GM18526 (cell line): ENCODE measurements around the gene FAM170B.

Experiments used
- POLR2A ChIP-seq: IDR thresholded peaks from 3 replicates; pipeline ENCODE4 v1.6.1; 2011; ENCODE audit not compliant: insufficient read length; ENCODE audit errors: extremely low read depth

The FAM170B gene

DNA sequence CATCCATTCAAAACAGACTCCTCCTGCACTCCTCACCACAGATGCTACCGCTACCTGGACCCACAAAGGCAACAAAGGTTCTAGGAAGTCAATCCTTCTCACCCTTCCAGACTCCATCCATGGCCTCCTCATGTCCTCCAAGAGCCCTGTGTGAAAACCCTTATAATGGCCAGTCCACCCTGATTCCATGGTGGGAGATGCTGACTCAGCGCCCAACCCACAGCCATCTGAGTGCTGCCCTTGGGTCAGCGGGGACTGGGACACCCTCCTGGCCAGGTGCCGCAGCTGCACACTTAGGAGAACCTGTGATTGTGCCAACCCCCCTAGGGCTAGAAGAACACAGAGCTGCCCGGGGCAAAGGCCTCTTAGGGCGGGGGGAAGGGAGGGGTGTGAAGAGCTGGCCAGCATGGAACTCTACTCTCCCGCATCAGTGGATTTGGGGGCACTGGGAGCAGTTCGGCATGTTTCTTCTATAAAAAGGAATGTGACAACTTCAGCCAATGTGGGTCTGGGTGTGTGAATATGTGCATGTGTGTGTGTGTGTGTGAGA lies 29.0 kb upstream of the FAM170B start:
- TF ChIP-seq POLR2A: no peak

DNA sequence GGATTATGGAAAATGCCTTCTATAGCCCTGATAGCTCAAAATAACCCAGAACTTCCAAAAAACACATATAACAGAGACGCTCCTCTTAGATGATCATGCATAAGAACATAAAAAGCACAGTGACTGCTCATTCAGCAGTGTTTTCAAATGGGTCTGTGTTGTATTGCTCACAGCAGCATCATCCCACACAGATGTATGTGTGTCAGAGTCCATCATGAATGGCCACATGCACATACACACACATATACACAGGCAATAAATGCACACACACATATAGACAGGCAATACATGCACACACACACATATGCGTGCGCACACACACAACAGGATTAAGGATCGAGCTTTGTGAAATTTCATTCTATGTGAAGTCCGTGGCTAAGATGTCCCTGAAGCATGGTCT lies 28.2 kb upstream of the FAM170B start:
- TF ChIP-seq POLR2A: no peak

DNA sequence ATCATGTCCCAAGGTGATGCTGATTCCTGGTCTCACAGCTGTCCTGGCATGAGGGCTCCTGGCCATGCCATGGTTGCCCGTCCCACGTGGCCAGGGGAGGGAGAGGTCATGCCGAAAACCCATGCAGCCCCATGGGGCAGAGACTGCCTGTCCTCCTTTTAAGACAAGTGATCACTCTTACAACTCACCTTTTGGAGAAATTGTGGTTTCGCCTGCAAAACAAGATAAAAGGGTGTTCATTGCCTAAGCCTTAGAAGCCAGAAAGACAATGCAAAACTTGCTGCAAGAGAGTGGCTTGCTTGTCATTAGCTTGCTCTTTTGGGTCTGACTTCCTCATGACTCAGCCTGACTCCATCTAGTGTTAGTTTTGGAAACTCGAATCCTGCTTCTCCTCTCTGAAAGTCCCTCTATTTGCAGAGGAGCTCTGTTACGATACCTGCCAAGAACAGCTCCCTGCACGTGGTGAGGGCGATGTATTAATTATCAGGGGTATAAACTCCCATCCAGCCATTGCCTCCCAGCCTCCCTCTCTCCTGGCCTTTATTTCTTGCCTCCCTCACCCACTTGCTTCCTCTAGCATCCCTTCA lies 27.7 kb upstream of the FAM170B start:
- TF ChIP-seq POLR2A: no peak

DNA sequence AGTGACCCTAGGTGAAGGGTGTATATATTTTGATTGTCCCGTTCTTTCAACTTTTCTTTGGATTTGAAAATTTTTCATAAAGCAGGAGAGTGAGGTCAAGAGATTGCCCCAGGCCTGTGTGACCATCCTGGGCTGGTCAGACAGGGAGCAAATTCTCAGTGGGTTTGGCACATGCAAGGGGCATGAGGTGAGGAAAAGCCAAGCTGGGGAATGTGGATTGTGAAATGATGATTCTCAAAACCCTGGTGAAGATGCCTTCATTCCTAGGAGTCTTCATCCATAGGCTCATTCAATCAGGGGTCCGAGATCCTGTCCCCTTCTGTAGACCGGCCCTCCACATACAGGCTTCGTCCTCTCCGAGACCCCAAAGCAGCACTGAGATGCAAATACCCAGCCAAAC lies 27.0 kb upstream of the FAM170B start:
- no peak for TF ChIP-seq POLR2A

DNA sequence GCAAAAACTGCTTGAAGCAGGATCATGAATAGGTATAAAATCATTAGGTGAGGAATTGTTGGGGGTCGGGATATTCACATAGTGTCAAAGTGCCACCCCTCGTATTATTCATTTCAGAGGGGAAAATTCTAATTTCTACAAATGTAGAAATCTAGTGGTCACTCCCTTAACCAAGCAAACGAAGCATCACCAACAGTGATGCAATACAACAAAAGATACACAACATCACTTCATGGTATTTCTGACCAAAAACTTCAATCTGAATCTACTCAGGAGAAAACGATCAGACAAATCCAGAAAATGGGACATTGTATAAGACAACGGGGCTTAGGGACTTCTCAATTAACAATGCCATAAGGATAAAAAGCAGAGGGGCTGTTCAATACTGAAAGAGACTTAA lies 26.3 kb upstream of the FAM170B start:
- no peak for TF ChIP-seq POLR2A

DNA sequence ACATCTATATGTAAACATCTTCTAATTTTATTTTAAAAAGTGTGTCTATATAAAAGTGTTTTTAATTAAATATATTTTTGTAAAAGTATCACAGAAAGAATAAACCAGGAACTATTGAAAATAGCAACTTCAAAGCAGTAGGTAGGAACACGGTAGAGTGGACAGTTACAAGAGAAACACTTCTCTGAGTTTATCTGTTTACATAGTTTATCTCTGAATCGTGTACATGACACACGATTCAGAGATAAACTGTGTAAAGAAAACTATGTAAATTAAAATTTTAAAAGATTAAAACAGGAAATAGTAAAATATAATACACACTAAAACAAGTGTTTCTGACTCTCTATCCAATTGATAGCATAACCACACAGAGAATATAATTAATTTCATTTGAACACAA lies 25.1 kb upstream of the FAM170B start:
- TF ChIP-seq POLR2A: no peak

DNA sequence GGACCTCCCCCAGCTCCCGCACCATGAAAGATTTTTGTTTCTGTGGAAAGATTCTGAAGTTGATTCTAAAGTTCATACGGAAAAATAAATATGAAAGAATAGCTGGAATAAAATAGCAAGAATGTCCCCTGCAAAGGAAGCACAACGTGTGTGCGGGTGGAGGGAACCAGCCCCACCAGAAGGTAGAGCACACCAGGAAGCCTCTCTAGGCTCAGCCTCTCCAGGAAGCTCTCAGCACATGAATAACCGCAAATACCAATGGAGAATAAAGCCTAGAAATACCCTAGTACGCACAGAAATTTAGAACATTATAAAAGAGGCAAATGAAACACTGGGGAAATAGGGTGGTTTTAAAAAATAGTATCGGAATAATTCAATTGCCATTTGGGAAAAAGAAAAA lies 24.6 kb upstream of the FAM170B start:
- no peak for TF ChIP-seq POLR2A

DNA sequence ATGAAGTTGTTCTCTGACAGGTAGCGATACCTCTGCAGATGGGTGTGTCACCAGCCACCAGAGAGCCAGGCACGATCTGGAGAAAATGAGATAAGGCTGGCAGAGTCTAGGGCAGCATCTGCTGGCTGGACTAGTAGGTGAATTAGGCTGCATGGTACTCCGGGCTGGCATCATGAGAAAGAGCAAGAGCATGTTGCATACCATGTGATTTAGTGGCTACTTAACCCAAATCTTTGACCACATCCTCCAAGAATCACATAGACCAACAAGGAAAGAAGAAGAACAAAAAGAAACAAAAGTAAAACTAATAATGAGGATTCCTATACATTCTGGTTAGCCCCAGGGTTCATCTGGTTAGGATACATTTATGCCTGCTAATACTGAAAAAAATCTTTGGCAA lies 23.4 kb upstream of the FAM170B start:
- TF ChIP-seq POLR2A: no peak

DNA sequence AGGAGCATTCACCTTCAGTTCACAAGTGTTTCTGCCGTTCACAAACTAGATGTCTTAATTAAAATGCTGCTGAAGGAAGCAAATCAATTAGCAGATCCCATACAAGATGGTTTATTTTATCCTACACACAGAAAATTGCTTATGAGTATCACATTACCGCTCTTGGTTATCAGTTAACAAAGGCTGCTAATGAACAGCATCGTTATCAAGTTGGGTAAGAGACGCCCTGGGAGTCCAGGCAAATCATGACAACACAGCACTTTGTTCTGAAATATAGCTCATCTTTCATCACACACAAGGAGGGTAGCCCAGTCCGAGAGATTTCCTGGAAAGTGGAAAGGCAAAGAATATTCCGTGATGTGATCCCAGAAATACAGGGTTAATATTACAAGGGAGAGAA lies 20.8 kb upstream of the FAM170B start:
- no peak for TF ChIP-seq POLR2A

DNA sequence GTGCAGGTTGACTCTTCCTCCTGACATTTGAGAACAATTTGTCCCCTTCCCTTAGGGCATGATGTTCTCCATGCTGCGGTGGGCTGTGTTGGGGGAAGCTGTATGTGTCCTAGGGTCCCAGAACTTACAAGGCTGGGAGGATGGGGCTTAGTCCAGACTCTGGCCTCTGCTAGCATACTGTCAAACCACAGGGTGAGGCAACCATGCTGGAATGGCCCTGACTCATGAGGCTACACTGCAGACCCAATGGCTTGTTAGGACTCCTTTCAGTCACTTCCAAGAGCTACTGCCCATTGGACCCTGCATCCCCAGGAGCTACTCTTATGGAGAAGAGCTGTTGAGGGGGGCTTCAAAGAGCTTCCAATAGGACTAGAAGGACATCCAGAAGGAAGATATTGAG lies 20.1 kb upstream of the FAM170B start:
- no peak for TF ChIP-seq POLR2A

DNA sequence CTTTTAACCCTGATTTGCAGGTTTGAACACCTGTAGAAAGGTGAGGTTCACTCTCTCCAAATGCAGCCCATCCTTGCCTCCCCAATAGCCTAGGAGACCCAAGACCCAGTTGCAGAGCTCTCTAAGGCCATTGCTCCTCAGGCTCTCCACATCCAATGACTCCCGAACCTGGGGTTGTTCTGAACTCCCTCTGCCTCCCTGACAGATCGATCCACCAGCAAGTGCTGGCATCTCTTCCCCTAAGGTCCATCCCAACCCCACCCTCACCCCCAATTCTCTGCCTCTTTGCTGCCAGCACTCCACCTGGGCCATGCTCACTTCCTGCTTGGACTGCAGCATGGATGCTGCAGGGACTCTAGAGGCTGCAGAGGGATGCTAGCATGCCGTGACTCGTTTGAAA lies 19.3 kb upstream of the FAM170B start:
- no peak for TF ChIP-seq POLR2A

DNA sequence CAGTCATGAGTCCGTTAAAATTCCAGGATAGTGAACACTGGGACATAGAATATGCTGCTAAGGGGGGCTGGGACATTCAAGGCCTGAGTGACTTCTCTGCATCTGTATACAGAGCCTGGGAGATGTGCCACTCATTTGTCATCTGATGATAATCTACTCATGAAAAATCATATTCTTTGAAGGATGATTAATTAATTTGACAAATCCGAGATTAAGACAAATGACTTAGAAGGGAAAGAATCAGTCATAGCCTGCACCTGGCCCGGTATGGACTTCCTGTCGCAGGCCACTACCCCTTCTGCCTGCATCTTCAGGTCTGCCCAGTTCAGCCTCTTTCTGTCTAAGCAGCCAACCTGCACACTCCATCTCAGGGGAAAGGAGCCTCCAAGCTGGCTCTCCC lies 18.8 kb upstream of the FAM170B start:
- no peak for TF ChIP-seq POLR2A

DNA sequence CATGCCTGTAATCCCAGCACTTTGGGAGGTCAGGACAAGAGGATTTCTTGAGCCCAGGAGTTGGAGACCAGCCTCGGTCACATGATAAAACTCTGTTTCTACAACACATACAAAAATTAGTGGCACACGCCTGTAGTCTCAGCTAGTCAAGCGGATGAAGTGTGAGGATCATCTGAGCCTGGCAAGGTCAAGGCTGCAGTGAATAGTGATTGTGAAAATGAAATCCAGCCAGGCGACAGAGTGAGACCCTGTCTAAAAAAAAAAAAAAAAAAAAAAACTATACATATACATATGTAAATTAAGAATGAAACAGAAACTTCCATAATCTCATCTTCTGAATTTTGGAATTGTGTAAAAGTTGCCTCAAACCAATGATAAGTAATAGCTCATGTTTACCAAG lies 18.2 kb upstream of the FAM170B start:
- no peak for TF ChIP-seq POLR2A

DNA sequence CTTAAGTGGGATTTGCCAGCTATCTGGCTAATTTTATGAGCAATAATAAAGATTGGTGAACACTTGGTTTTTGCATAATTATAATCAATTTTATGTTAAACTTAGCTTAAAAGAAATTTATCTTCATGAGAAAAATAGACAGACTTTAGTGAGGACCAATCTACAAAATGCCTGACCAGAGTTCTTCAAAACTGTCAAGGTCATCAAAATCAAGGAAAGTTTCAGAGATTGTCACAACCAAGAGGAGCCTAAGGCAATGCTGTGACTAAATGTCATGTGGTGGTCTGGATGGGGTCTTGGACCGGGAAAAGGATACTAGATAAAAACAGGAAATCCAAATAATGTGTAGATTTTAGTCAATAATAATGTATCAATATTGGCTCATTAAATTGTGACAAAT lies 17.7 kb upstream of the FAM170B start:
- TF ChIP-seq POLR2A: no peak

DNA sequence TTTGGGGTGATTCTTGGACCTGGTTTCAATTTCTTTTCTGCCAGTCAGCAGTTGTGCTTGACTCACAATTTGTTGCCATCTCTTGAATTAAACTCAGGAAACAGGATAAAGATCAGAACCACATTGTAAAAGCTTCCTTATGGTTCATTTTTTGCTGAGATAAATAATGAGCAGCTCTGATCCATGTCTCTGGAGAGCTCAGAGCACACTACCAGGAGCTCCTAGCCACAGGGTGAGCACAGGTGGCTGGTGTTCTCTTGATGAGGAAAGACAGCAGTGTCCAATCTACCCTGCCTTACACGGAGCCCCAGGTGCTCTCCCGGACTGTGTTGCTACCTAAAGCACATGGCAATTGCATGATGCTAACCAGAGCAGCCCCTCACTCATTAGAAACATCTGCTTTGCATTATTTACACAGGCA lies 17.2 kb upstream of the FAM170B start:
- TF ChIP-seq POLR2A: no peak

DNA sequence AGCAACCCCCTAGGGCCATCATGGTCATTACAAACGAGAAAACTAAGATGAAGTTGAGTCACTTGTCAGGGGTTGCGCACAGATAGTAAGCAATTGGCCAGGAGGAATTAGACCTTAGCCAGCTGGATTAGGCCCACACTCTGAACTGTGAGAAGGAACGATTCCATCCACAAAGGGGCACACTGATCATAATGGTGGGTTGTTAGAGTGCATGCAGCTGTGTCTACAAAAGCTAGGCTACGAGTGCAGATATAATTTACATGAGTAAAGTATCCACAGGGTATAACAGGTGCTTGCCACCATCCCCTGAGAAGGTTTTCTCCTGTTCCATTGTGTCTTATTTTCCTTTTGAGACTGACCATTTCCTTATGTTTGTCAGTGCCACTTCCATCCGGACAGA lies 16.6 kb upstream of the FAM170B start:
- no peak for TF ChIP-seq POLR2A

DNA sequence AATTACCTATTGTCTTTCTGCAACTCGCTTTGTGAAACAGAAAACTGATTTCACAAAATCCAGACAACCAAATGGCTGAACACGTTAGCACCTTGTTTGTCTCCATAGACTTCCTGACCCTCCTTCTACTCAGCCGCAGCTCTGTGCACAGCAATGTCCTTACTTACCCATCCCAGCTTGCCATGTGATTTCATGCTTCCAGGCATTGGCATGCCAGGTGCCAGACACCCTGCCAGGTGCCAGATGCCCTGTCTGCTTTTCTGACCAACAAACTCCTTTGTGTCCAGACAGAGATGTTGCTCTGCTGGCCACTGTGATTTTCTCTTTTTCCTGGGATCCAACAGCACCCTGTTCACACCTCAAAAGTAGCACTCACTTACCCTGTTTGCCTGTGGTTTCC lies 16.1 kb upstream of the FAM170B start:
- no peak for TF ChIP-seq POLR2A

DNA sequence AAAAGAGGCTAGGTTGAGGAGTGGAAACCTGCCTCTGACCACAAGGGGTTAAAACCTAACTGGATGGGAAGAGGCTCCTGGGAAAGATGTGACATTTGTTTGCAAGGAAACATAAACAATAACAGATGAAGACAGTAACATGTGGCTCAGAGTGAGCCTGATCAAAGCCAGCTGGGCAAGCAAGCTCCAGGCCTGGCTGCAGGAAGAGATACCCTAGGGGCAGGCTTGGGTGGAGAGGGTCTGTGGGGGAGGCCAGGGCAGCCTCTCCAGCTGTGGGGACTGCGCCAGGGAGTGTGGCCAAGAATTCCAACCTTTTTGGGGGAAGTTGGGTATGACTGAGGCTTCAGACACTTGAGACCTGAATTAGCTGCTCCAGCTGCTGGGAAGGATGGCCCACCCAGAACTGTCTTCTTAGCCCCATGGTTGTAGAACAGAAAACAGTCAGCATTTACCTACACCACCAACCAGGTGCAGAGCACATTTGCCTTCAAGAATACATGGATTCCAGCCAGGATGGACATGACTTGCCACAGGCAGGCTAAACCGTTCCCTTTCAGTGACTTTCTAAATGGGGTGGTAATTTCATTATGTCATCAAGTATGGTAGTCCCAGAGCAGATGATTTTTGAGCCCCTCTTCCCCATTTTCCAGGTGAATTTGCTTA lies 10.4 kb upstream of the FAM170B start:
- no peak for TF ChIP-seq POLR2A

DNA sequence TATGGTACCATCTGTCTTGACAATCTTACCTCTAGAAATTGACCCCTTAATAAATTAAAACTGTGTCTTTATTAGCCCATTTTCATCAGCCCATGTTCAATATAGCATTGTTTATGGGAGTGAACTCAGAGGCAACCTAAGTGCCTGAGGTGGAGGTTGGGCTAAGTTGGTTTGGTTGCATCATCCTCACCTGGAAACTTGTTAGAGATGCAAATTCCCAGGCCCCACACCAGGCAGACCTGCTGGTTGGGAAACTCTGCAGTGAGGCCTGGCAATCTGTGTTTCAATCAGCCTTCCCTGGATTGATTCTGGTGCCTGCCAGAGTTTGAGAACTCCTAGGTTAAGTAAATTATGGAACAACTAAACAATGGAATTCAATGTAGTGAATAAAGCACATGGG lies 9.4 kb upstream of the FAM170B start:
- TF ChIP-seq POLR2A: no peak
